ENCODE data around the gene SH3D21. TPM values are rescaled to one million over a fixed set of nuclear protein-coding genes. Genes with fewer than 3 reads are reported as not detected.
A peak's percentile ranks its signal among the peaks of the same experiment; 100 is the strongest.

The SH3D21 gene
- total and polyA plus RNA-seq, 10 of the 15 experiments (the other 5 are each of a cell fraction or from before 2014, with no cell fraction given), result 0.06 to 5.9 (median 2.4) TPM

DNA sequence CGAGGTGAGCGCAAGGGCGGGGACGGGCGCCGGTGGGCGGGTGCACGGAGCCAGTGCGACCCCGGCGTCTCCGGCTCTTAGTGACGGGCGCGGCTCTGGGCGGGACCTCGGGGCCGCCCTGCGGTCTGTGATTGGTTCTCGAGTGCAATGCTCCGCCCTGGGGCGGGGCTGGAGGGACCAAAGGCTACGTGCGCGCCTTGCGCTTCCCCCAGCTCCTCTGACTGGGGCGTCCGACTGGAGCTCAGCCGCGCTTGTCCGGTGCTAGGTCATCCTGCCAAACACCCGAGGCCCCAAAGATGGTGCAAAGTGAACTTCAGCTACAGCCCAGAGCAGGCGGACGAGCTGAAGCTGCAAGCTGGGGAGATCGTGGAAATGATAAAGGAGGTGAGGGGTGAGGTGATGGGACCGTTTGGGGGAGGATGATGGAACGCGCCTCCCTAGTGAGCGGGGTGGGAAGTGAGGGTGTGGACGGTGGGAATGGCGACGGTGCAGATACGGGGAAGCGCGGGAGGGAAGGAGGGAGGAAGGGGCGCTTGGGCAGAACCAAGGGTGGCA, 811 bp downstream of the SH3D21 start (continued):
- TF ChIP-seq SMARCA5 (IDR thresholded peaks at IDR 0.05), result no peak
- peak; percentile 92 for TF ChIP-seq NFYB (IDR thresholded peaks at IDR 0.05; ENCODE audit: insufficient read depth, low read depth, low read length)
- no peak for TF ChIP-seq TCF7 (IDR thresholded peaks at IDR 0.05; ENCODE audit: borderline replicate concordance)
- TF ChIP-seq RBBP5 (conservative IDR thresholded peaks at IDR 0.05), result no peak
- TF ChIP-seq NRF1 (conservative IDR thresholded peaks at IDR 0.05; ENCODE audit: low read depth, low read length), result 0 out of 2 replicates have a peak, but pooled peaks have one; percentile 31
- peak; percentile 98 for TF ChIP-seq POLR2A (IDR thresholded peaks at IDR 0.05; ENCODE audit: low read depth, low read length)
- TF ChIP-seq NFXL1 (IDR thresholded peaks at IDR 0.05; ENCODE audit: borderline replicate concordance), result no peak
- TF ChIP-seq SIN3A (IDR thresholded peaks at IDR 0.05; ENCODE audit: low read depth, low read length), result no peak
- no peak for TF ChIP-seq YBX1 (IDR thresholded peaks at IDR 0.05)
- TF ChIP-seq BCL11A (IDR thresholded peaks at IDR 0.05; ENCODE audit: low read depth, low read length), result no peak
- TF ChIP-seq, protein P1, sequence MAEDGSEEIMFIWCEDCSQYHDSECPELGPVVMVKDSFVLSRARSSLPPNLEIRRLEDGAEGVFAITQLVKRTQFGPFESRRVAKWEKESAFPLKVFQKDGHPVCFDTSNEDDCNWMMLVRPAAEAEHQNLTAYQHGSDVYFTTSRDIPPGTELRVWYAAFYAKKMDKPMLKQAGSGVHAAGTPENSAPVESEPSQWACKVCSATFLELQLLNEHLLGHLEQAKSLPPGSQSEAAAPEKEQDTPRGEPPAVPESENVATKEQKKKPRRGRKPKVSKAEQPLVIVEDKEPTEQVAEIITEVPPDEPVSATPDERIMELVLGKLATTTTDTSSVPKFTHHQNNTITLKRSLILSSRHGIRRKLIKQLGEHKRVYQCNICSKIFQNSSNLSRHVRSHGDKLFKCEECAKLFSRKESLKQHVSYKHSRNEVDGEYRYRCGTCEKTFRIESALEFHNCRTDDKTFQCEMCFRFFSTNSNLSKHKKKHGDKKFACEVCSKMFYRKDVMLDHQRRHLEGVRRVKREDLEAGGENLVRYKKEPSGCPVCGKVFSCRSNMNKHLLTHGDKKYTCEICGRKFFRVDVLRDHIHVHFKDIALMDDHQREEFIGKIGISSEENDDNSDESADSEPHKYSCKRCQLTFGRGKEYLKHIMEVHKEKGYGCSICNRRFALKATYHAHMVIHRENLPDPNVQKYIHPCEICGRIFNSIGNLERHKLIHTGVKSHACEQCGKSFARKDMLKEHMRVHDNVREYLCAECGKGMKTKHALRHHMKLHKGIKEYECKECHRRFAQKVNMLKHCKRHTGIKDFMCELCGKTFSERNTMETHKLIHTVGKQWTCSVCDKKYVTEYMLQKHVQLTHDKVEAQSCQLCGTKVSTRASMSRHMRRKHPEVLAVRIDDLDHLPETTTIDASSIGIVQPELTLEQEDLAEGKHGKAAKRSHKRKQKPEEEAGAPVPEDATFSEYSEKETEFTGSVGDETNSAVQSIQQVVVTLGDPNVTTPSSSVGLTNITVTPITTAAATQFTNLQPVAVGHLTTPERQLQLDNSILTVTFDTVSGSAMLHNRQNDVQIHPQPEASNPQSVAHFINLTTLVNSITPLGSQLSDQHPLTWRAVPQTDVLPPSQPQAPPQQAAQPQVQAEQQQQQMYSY (CRISPR knock-in tag; IDR thresholded peaks at IDR 0.05), result no peak
- no peak for TF ChIP-seq ZNF384 (IDR thresholded peaks at IDR 0.05; ENCODE audit: borderline replicate concordance, low read depth, low read length)
- TF ChIP-seq CBFB (IDR thresholded peaks at IDR 0.05; ENCODE audit: low read depth), result no peak
- no peak for TF ChIP-seq SPI1 (IDR thresholded peaks at IDR 0.05; ENCODE audit: borderline replicate concordance, insufficient read depth, low read depth, low read length)
- peak; percentile 91 for TF ChIP-seq POLR2AphosphoS5 (IDR thresholded peaks at IDR 0.05; ENCODE audit: low read length)
- no peak for TF ChIP-seq SRF (IDR thresholded peaks at IDR 0.05; ENCODE audit: low read depth in 2 of 2, low read length in 2 of 2)
- TF ChIP-seq FOXM1 (IDR thresholded peaks at IDR 0.05; ENCODE audit: low read depth, low read length), result no peak
- TF ChIP-seq JUNB (IDR thresholded peaks at IDR 0.05), result no peak
- no peak for TF ChIP-seq HSF1 (IDR thresholded peaks at IDR 0.05; ENCODE audit: low read depth, low read length)
- TF ChIP-seq ASH2L (IDR thresholded peaks at IDR 0.05; ENCODE audit: borderline replicate concordance, low read depth), result no peak
- TF ChIP-seq, protein P2, sequence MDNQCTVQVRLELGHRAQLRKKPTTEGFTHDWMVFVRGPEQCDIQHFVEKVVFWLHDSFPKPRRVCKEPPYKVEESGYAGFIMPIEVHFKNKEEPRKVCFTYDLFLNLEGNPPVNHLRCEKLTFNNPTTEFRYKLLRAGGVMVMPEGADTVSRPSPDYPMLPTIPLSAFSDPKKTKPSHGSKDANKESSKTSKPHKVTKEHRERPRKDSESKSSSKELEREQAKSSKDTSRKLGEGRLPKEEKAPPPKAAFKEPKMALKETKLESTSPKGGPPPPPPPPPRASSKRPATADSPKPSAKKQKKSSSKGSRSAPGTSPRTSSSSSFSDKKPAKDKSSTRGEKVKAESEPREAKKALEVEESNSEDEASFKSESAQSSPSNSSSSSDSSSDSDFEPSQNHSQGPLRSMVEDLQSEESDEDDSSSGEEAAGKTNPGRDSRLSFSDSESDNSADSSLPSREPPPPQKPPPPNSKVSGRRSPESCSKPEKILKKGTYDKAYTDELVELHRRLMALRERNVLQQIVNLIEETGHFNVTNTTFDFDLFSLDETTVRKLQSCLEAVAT (IDR thresholded peaks at IDR 0.05), result peak; percentile 80
- TF ChIP-seq SP1 (IDR thresholded peaks at IDR 0.05; ENCODE audit: low read depth, low read length), result peak; percentile 87
- no peak for TF ChIP-seq MTA3 (IDR thresholded peaks at IDR 0.05; ENCODE audit: borderline replicate concordance, low read length)
- peak; percentile 7 for TF ChIP-seq FOS (IDR thresholded peaks at IDR 0.05; ENCODE audit: borderline replicate concordance, extremely low read depth, insufficient read length)
- TF ChIP-seq CHD2 (IDR thresholded peaks at IDR 0.05; ENCODE audit: borderline replicate concordance, low read depth, low read length), result peak; percentile 77
- no peak for TF ChIP-seq JUND (IDR thresholded peaks at IDR 0.05; ENCODE audit: low read depth, low read length)
- no peak for TF ChIP-seq MEF2B (IDR thresholded peaks at IDR 0.05; ENCODE audit: partially characterized antibody, poor library complexity, severe bottlenecking)
